Measurements from ENCODE around the gene CAPN3.
"Not testable (repeated sequence)": the region's sequence is repeated elsewhere in the genome, so short reads cannot be mapped to it uniquely, and the experiment has no call there.

GRCh38 chr15:42316282-42316805 lies 43.0 kb upstream of the CAPN3 start:
- not testable (repeated sequence) for TF ChIP-seq POLR2A (IDR thresholded peaks at IDR 0.05); CTCF (IDR thresholded peaks at IDR 0.05 in 4 of 5, conservative IDR thresholded peaks at IDR 0.05 in 1 of 5)
